HEK293 (cell line): ENCODE data around the gene KRTAP5-2.

Experiments
- CTCF ChIA-PET: fragments of 350-600 bp; formaldehyde crosslinking; extraction: SDS; loops from one replicate; lab custom pipeline; 2021; ENCODE audit warnings: antibody characterized with exemption; lab: Yijun Ruan, JAX
- POLR2A ChIA-PET: fragments of 300-600 bp; formaldehyde crosslinking; extraction: SDS; loops from one replicate; lab custom pipeline; 2020; ENCODE audit warnings: antibody characterized with exemption, inconsistent platforms; lab: Yijun Ruan, JAX
- H3K27ac ChIP-seq: fragments of 200-500 bp; sonication (Bioruptor generic); 2 replicates; pipeline ENCODE4 v1.5.1; 2014; ENCODE audit warnings: low read depth, low read length, control low read depth, inconsistent platforms; ENCODE audit errors: extremely low read depth
- H3K36me3 ChIP-seq, 2 experiments: fragments of 200-500 bp in 1 of 2; sonication (Bioruptor generic) in 1 of 2; 1 replicate in 1 of 2; 2 replicates in 1 of 2; pipeline ENCODE4 v1.5.1; 2014 to 2017; ENCODE audit warnings: inconsistent platforms in 2 of 2, low read length in 2 of 2; ENCODE audit not compliant: control insufficient read depth in 2 of 2, insufficient read depth in 1 of 2
- H3K4me1 ChIP-seq: fragments of 200-500 bp; sonication (Bioruptor generic); 2 replicates; pipeline ENCODE4 v1.5.1; 2014; ENCODE audit warnings: mild to moderate bottlenecking, low read length, inconsistent platforms; ENCODE audit not compliant: control insufficient read depth, insufficient read depth
- H3K4me3 ChIP-seq: 2 replicates; pipeline ENCODE4 v1.5.1; 2011; ENCODE audit warnings: low read depth, mild to moderate bottlenecking, control low read depth, low read length, moderate library complexity
- H3K9me3 ChIP-seq: fragments of 200-500 bp; sonication (Bioruptor generic); 2 replicates; pipeline ENCODE4 v1.5.1; 2014; ENCODE audit warnings: low read depth, low read length, inconsistent platforms; ENCODE audit not compliant: control insufficient read depth, insufficient read depth
- KLF8 ChIP-seq: fragments of 450-650 bp; formaldehyde crosslinking; IDR thresholded peaks from 2 replicates; pipeline ENCODE4 v1.5.1; 2016; ENCODE audit warnings: missing biosample characterization, missing genetic modification characterization
- ZNF19 ChIP-seq: fragments of 450-650 bp; formaldehyde crosslinking; IDR thresholded peaks from 2 replicates; pipeline ENCODE4; 2016; ENCODE audit warnings: missing biosample characterization, missing genetic modification characterization, low read depth
- ZNF324 ChIP-seq: fragments of 450-650 bp; formaldehyde crosslinking; IDR thresholded peaks from 2 replicates; pipeline ENCODE4 v1.5.1; 2016; ENCODE audit warnings: missing biosample characterization, missing genetic modification characterization
- ZNF335 ChIP-seq: fragments of 450-650 bp; formaldehyde crosslinking; conservative IDR thresholded peaks from 2 replicates; pipeline ENCODE4 v1.5.1; 2016; ENCODE audit warnings: missing biosample characterization, missing genetic modification characterization
- TF ChIP-seq, protein P1 (sequence below): fragments of 450-650 bp; formaldehyde crosslinking; IDR thresholded peaks from 2 replicates; pipeline ENCODE4 v1.5.1; 2016; ENCODE audit warnings: missing biosample characterization, missing genetic modification characterization
- TF ChIP-seq, protein P2 (sequence below): fragments of 450-650 bp; formaldehyde crosslinking; IDR thresholded peaks from 2 replicates; pipeline ENCODE4; 2016; ENCODE audit warnings: missing biosample characterization, missing genetic modification characterization
- TF ChIP-seq, protein P3 (sequence below): fragments of 450-650 bp; formaldehyde crosslinking; IDR thresholded peaks from 2 replicates; pipeline ENCODE4 v1.5.1; 2017; ENCODE audit warnings: missing biosample characterization, missing genetic modification characterization
- TF ChIP-seq, protein P4 (sequence below): fragments of 450-650 bp; formaldehyde crosslinking; IDR thresholded peaks from 2 replicates; pipeline ENCODE4 v1.5.1; 2016; ENCODE audit warnings: missing biosample characterization, missing genetic modification characterization, borderline replicate concordance
- TF ChIP-seq, protein P5 (sequence below): fragments of 450-650 bp; formaldehyde crosslinking; IDR thresholded peaks from 2 replicates; pipeline ENCODE4 v1.5.1; 2016; ENCODE audit warnings: missing biosample characterization, missing genetic modification characterization
- TF ChIP-seq, protein P6 (sequence below): fragments of 450-650 bp; formaldehyde crosslinking; IDR thresholded peaks from 2 replicates; pipeline ENCODE4 v1.5.1; 2016; ENCODE audit warnings: missing biosample characterization, missing genetic modification characterization

The KRTAP5-2 gene

DNA sequence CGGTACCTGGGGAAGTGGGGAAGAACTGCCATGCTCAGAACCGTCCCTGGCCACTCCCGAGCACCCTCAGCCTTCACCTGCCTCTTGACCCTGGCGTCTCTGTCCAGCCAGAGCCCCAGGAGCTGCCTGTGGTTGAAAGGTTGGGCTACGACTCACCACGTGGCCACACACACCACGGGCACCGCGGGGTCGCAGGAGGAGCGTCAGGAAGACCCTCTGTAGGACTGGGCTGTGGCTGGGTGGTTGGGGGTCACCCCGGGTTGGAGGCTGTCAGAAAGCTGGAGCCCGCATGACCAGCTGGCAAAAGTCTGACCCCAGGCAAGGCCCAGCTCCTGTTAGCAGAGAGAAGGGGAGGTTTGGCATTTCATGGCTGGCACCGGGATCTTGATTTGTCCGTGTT lies 43.0 kb upstream of the KRTAP5-2 start:
- no peaks in the 10 kb centered on the region for H3K36me3 ChIP-seq
- H3K4me1 ChIP-seq: no peaks in the 10 kb centered on the region
- CTCF ChIA-PET: interaction anchor here (0.6 to 5.6 kb wide), 15 partner anchors 11 to 516 kb away, joined by 3 to 67 read pairs (median 4); partner anchors contain the start of gene KRTAP5-5
- no peaks in the 10 kb centered on the region for H3K9me3 ChIP-seq
- H3K4me3 ChIP-seq: no peak overlapping the region
- TF ChIP-seq, protein P1, sequence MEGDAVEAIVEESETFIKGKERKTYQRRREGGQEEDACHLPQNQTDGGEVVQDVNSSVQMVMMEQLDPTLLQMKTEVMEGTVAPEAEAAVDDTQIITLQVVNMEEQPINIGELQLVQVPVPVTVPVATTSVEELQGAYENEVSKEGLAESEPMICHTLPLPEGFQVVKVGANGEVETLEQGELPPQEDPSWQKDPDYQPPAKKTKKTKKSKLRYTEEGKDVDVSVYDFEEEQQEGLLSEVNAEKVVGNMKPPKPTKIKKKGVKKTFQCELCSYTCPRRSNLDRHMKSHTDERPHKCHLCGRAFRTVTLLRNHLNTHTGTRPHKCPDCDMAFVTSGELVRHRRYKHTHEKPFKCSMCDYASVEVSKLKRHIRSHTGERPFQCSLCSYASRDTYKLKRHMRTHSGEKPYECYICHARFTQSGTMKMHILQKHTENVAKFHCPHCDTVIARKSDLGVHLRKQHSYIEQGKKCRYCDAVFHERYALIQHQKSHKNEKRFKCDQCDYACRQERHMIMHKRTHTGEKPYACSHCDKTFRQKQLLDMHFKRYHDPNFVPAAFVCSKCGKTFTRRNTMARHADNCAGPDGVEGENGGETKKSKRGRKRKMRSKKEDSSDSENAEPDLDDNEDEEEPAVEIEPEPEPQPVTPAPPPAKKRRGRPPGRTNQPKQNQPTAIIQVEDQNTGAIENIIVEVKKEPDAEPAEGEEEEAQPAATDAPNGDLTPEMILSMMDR (tag by site-specific recombination): no peak
- no peak for TF ChIP-seq ZNF324 (tag by site-specific recombination)
- TF ChIP-seq, protein P2, sequence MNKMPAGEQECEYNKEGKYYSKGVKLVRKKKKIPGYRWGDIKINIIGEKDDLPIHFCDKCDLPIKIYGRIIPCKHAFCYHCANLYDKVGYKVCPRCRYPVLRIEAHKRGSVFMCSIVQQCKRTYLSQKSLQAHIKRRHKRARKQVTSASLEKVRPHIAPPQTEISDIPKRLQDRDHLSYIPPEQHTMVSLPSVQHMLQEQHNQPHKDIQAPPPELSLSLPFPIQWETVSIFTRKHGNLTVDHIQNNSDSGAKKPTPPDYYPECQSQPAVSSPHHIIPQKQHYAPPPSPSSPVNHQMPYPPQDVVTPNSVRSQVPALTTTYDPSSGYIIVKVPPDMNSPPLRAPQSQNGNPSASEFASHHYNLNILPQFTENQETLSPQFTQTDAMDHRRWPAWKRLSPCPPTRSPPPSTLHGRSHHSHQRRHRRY: no peak
- no peak for TF ChIP-seq KLF8 (tag by site-specific recombination)
- TF ChIP-seq, protein P3, sequence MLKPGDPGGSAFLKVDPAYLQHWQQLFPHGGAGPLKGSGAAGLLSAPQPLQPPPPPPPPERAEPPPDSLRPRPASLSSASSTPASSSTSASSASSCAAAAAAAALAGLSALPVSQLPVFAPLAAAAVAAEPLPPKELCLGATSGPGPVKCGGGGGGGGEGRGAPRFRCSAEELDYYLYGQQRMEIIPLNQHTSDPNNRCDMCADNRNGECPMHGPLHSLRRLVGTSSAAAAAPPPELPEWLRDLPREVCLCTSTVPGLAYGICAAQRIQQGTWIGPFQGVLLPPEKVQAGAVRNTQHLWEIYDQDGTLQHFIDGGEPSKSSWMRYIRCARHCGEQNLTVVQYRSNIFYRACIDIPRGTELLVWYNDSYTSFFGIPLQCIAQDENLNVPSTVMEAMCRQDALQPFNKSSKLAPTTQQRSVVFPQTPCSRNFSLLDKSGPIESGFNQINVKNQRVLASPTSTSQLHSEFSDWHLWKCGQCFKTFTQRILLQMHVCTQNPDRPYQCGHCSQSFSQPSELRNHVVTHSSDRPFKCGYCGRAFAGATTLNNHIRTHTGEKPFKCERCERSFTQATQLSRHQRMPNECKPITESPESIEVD (tag by site-specific recombination): no peak
- no peak for TF ChIP-seq ZNF335
- TF ChIP-seq, all 188 proteins: peak for 0
- POLR2A ChIA-PET: no interaction called here
- H3K27ac ChIP-seq: no peak overlapping the region

DNA sequence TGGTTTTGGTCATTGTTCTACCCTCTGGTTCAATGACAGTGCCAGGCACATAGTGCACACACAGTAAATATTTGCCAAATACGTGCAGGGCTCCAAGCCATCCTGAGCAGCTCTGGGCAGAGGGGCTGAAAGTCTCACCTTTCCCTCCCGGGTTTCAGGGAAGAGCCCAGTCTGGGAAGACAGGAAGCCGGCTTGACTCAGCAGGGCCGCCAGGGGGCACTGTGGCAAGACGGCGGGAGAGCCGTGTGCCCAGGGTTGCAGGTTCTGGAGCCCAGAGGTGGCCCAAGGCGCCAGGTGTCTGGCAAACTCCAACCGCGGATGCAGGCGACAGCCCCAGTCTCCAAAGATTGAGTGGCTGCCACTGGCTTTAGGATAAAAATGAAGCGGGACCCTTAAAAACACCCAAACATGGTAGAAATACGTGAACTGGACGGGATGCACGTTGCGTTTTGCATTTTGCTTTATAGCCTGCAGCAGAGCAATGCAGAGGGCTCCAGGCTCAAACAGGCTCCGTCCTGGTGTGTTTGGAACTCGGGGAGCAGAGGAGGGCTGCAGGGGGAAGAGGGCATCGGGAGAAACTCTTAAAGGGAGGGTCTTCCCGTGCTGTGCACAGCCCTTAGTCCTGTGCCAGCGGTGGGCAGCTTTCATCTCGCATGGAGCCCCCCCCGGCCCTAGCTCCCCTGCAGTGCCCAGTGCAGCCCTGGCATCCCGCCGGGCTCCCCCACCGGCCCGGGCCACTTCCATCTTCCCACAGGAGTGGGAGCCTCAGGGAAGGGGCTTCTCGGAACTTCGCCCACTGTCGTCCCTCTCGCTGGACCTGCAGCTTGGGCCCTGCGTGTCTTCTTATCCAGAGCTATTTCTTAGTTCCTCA lies 42.2 kb upstream of the KRTAP5-2 start:
- POLR2A ChIA-PET: interaction anchor here (0.6 kb wide), 1 partner anchor 150 kb away, joined by 3 read pairs; no protein-coding TSS in a partner anchor
- no peak for TF ChIP-seq ZNF19
- TF ChIP-seq, protein P4, sequence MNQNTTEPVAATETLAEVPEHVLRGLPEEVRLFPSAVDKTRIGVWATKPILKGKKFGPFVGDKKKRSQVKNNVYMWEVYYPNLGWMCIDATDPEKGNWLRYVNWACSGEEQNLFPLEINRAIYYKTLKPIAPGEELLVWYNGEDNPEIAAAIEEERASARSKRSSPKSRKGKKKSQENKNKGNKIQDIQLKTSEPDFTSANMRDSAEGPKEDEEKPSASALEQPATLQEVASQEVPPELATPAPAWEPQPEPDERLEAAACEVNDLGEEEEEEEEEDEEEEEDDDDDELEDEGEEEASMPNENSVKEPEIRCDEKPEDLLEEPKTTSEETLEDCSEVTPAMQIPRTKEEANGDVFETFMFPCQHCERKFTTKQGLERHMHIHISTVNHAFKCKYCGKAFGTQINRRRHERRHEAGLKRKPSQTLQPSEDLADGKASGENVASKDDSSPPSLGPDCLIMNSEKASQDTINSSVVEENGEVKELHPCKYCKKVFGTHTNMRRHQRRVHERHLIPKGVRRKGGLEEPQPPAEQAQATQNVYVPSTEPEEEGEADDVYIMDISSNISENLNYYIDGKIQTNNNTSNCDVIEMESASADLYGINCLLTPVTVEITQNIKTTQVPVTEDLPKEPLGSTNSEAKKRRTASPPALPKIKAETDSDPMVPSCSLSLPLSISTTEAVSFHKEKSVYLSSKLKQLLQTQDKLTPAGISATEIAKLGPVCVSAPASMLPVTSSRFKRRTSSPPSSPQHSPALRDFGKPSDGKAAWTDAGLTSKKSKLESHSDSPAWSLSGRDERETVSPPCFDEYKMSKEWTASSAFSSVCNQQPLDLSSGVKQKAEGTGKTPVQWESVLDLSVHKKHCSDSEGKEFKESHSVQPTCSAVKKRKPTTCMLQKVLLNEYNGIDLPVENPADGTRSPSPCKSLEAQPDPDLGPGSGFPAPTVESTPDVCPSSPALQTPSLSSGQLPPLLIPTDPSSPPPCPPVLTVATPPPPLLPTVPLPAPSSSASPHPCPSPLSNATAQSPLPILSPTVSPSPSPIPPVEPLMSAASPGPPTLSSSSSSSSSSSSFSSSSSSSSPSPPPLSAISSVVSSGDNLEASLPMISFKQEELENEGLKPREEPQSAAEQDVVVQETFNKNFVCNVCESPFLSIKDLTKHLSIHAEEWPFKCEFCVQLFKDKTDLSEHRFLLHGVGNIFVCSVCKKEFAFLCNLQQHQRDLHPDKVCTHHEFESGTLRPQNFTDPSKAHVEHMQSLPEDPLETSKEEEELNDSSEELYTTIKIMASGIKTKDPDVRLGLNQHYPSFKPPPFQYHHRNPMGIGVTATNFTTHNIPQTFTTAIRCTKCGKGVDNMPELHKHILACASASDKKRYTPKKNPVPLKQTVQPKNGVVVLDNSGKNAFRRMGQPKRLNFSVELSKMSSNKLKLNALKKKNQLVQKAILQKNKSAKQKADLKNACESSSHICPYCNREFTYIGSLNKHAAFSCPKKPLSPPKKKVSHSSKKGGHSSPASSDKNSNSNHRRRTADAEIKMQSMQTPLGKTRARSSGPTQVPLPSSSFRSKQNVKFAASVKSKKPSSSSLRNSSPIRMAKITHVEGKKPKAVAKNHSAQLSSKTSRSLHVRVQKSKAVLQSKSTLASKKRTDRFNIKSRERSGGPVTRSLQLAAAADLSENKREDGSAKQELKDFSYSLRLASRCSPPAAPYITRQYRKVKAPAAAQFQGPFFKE (tag by site-specific recombination): no peak
- TF ChIP-seq, protein P5, sequence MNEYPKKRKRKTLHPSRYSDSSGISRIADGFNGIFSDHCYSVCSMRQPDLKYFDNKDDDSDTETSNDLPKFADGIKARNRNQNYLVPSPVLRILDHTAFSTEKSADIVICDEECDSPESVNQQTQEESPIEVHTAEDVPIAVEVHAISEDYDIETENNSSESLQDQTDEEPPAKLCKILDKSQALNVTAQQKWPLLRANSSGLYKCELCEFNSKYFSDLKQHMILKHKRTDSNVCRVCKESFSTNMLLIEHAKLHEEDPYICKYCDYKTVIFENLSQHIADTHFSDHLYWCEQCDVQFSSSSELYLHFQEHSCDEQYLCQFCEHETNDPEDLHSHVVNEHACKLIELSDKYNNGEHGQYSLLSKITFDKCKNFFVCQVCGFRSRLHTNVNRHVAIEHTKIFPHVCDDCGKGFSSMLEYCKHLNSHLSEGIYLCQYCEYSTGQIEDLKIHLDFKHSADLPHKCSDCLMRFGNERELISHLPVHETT (tag by site-specific recombination): no peak
- TF ChIP-seq, protein P6, sequence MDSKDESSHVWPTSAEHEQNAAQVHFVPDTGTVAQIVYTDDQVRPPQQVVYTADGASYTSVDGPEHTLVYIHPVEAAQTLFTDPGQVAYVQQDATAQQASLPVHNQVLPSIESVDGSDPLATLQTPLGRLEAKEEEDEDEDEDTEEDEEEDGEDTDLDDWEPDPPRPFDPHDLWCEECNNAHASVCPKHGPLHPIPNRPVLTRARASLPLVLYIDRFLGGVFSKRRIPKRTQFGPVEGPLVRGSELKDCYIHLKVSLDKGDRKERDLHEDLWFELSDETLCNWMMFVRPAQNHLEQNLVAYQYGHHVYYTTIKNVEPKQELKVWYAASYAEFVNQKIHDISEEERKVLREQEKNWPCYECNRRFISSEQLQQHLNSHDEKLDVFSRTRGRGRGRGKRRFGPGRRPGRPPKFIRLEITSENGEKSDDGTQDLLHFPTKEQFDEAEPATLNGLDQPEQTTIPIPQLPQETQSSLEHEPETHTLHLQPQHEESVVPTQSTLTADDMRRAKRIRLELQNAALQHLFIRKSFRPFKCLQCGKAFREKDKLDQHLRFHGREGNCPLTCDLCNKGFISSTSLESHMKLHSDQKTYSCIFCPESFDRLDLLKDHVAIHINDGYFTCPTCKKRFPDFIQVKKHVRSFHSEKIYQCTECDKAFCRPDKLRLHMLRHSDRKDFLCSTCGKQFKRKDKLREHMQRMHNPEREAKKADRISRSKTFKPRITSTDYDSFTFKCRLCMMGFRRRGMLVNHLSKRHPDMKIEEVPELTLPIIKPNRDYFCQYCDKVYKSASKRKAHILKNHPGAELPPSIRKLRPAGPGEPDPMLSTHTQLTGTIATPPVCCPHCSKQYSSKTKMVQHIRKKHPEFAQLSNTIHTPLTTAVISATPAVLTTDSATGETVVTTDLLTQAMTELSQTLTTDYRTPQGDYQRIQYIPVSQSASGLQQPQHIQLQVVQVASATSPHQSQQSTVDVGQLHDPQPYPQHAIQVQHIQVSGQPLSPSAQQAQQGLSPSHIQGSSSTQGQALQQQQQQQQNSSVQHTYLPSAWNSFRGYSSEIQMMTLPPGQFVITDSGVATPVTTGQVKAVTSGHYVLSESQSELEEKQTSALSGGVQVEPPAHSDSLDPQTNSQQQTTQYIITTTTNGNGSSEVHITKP (tag by site-specific recombination): peak; percentile 56

More for the DNA sequence above, 42.2 kb upstream of the KRTAP5-2 start:
- Histone ChIP-seq H3K4me3 (no peak overlapping the region), H3K9me3 (no peaks in the 10 kb centered on the region), H3K4me1 (no peaks in the 10 kb centered on the region), H3K36me3 (no peaks in the 10 kb centered on the region), H3K27ac (no peak overlapping the region)
- CTCF ChIA-PET: interaction anchor here (0.6 to 5.6 kb wide), 29 partner anchors 11 to 552 kb away, joined by 3 to 67 read pairs (median 3); partner anchors contain the start of genes KRTAP5-2, KRTAP5-5 and SYT8
